CD4-positive, alpha-beta T cell treated with Interleukin-17A for 4 hours (primary cell): Measurements from ENCODE around the gene PTCHD4.

ENCODE experiments used
- DNase-seq: peaks from one replicate; pipeline ENCODE4 v3.0.0-alpha.2; 2020; ENCODE audit warnings: mixed read lengths

The PTCHD4 gene

DNA sequence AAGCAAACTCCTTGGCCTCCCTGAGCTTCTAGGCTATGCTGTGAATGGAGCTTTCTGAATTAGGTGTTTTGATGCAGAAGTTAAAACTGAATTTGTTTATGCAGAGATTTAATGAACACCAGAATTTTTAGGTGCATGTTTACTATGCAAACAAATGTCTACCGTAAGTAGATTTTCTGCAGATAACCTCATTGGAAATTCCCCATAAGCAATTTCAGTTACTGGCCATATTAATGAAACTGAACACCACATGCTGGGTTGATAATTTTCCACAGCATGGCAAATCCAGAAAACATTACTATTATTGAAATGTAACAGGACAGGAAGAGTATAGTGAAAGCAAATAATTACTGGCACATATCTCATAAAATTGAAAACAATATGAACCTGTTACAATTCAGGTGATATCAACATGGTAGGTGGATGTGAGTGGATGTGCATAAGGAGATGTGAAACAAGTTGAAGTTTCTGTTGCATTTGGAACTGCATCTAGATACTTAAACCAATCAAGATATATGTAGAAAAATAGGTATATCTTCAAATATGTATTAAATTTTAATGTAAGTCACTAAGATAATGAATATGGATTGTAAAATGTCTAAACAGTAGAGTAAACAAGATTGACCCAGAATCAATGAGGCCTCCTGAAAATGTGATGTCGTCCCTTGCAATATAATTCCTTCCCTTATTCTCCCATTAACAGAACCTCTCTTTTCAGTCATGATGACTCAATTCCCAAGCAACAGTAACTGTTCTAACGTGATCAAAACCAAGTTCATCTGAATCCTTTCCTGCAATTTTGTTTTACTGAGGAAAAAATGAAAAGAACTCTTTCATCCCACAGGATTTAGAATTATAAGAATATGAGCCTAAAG is 11.0 kb downstream of the PTCHD4 start:
- no peak for DNase-seq

DNA sequence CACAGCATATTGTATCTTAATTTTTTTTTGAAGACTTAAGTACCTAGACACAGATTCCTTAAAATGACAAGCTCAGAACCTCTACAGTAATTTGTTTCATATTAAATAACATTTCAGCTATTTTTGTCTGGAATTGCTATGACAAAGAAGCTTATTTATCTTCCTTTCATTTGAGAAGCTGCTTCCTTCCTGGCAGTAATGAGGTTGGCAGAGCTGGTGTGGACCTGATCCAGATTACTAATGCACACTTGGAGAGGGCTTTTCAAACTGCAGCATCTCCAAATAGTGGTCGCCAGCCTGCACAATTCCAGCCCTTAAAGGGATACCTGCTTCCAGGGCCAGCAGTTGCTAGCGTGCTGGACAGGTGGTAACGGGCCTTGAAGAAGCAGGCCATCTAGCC is 12.1 kb downstream of the PTCHD4 start:
- DNase-seq, result no peak

GRCh38 chr6:48092550-48093217 is 18.3 kb downstream of the PTCHD4 start:
- no peak for DNase-seq

- no peak for DNase-seq
These were observed 20.5 kb downstream of the PTCHD4 start for GRCh38 chr6:48090546-48090945.

- no peak for DNase-seq
These were observed 23.5 kb downstream of the PTCHD4 start for GRCh38 chr6:48087448-48087847.

GRCh38 chr6:48086187-48086586 is 24.8 kb downstream of the PTCHD4 start:
- DNase-seq, result no peak

GRCh38 chr6:48085131-48085741 is 25.8 kb downstream of the PTCHD4 start:
- DNase-seq, result no peak

DNA sequence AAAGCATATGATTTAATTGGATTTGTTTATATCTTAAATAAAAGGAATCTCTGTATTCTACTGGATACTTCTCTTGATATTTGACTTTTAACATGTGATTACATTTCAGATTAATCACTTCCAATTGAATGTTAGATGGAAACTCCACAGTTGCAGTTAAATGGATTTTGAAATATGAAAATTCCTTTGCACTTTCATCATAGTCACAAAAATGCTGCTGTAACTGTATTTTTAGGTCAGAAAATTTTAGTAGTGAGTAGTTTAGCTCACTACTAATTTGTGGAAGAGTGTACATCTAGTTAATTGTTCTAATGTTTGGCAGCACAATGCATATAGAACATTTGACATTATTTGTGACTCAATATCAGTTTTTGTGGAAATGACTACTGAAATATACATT is 26.8 kb downstream of the PTCHD4 start:
- no peak for DNase-seq

DNA sequence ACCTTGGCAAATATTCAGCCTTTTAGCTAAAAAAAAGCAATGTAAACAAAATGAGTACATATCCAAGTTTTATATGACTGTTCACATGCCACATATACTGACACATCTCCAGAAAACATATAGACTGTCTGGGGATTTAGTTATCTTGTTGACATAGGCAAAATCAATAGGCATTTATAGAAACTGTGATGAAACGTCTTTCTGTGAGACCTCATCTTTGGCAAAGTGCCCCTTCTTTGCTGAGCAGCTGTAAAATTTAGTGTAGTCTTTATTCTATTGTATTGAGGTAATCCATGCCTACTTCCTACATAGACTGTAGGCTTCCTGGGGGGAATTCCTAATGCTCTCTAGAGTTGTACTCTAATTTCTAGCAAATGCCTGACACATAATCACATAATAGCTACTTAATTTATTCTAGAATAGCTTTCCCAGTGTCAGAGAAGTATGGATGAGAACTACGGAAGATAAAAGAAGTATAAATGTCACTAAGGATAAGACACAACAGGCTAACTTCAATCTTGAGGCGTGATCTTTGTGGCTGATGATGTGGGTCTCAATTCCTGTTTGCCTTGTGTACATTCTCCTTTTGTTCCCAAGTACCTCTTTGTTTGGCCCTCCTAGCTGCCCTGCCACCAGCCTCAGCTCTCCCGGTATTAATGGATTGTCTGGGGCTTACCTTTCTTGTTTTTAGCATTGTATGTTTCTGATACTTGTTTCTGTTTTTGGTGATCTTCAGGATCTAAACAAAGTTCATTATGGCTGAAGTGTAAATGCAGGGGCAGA is 30.6 kb downstream of the PTCHD4 start:
- no peak for DNase-seq

DNA sequence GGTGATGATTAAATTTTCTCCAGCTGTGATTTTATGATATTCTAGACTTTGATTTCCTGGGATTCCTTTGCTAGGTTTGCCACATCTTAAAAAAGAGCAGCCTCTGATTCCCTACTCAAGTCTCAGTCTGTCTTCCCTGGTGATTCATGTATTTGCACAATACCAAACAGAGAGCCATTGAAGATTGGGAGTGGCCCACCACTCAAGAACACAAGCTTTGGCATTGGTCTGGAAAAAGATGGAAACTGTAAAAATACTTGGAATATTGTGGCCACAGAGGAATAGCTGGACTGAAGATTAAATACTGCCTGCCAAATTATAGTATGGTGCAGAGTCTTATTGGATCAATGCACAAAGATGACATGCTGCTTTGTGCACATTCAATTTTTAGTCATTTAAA is 32.9 kb downstream of the PTCHD4 start:
- no peak for DNase-seq

GRCh38 chr6:48075181-48075580 is 35.8 kb downstream of the PTCHD4 start:
- DNase-seq, result no peak

- no peak for DNase-seq
These were observed 36.8 kb downstream of the PTCHD4 start for GRCh38 chr6:48073976-48074767.

GRCh38 chr6:48071833-48072232 is 39.2 kb downstream of the PTCHD4 start:
- no peak for DNase-seq

DNA sequence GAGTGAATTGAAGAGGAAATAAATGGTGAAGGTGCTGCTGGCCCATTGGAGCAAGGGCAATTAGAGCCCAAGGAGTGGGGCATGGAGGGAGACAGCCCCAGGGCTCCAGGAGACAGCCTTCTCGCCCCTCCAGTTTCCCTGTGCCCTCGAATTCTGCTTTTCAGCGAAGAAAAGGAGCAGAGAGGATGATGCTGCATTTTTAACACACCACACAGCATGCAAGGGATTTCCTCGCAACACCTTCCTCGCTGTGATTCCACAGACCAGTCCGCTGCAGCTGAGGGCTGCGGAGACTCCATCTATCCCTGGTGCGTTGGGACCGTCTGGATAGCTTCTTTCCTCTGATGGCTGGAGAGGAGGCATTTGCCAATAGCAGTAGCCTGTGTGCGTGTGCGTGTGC is 41.7 kb downstream of the PTCHD4 start:
- no peak for DNase-seq

DNA sequence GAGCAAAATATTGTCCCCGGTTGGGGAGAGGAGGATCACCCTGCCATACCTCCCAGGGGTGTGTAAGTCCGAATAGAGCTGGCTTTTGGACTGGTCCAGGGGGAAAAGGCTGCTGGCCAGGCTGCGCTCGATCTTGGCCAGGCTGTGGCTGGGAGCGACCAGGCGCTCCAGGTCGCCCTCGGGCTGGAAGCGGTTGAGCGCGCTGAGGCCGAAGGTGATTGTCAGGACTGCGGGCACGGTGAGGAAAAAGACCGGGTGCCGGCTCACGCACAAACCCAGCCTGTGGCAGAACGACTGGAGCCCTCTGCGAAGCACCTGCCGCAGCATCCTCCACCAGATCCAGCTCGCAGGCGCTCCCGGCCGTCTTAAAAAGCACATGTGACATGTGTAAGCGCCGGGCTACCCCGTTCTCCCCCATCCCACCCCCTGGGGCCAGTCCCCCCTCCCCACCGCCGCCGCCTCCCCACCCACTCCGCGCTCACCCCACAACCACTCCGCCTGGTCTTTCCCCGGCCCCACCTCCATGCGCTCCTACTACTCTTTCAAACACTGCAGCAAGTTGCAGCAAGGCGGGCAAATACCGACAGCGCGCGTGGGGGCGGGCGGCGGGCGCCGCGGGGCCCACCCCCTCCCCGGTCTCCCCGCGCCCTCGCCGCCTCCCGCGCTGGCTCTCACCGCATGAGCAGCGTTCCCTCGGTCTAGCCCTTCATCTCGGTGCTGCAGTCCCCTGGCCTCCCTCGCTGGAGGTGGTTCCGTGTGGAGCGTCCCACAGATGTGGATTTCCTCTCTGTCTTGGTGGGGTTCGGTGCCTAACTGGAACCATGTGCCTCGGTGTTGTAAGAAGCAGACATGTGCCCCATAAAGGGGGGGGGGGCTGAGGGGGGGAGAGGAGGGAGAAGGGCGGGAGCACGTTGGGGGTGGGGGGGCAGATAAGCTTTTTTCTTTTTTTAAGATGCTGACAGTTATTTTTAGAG is 42.4 kb downstream of the PTCHD4 start:
- no peak for DNase-seq

GRCh38 chr6:48067886-48068277 is 43.1 kb downstream of the PTCHD4 start:
- DNase-seq, result no peak

DNA sequence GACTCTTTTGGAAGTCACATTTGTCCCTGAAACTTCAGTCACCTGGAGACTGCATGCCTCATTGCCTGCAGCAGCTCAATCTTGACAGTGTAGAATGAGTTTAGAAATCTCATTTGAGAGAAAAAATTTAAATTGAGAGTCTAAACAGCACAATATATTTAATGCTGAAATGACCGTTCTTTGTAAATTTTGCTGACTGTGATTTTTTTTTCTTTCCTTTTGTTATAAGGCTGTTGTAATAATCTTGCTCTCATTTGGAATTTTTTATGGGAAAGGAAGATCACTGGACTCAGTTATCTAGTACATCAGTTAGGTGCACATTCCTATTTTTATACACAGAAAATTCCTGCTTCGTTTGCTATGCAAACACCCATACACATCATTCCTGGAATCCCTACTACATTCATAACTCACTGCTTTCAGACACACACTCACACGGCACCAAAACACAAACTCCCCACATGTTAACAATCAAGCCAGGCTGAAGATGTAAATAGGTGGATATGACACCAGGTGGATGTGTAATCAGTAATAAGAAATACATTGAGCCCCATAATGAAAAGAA is 43.8 kb downstream of the PTCHD4 start:
- no peak for DNase-seq

- no peak for DNase-seq
These were observed 49.6 kb downstream of the PTCHD4 start for GRCh38 chr6:48061265-48061990.
